K562 (cell line): ENCODE data around the gene PDCD1. TPM values are rescaled to one million over a fixed set of nuclear protein-coding genes. Genes with fewer than 3 reads are reported as not detected.

ENCODE experiments used
- BACH1 ChIP-seq: fragments of 200-800 bp; sonication (Bioruptor generic); IDR thresholded peaks from 2 replicates; pipeline ENCODE4 v1.6.1; 2016; ENCODE audit warnings: missing genetic modification characterization, missing compliant biosample characterization
- HDAC3 ChIP-seq: fragments of 450-650 bp; IDR thresholded peaks from 2 replicates; pipeline ENCODE4 v1.6.1; 2018; ENCODE audit warnings: borderline replicate concordance, mild to moderate bottlenecking, moderate library complexity; ENCODE audit not compliant: partially characterized antibody
- HOXB6 ChIP-seq: fragments of 250-450 bp; sonication (Bioruptor Pico); IDR thresholded peaks from 2 replicates; pipeline ENCODE4 v1.5.1; 2022; ENCODE audit warnings: mild to moderate bottlenecking, borderline replicate concordance
- TAF9B ChIP-seq: fragments of 450-650 bp; IDR thresholded peaks from 2 replicates; pipeline ENCODE4 v1.6.1; 2018; ENCODE audit warnings: mild to moderate bottlenecking; ENCODE audit not compliant: partially characterized antibody
- WHSC1 ChIP-seq: IDR thresholded peaks from one replicate; pipeline ENCODE4 v1.6.1; 2012; ENCODE audit warnings: low read length, control low read depth, inconsistent platforms
- ZBTB7A ChIP-seq: IDR thresholded peaks from 2 replicates; pipeline ENCODE4 v1.6.1; 2011; ENCODE audit warnings: low read depth, mild to moderate bottlenecking, low read length, moderate library complexity, borderline replicate concordance; ENCODE audit not compliant: control insufficient read depth
- ZEB2 ChIP-seq: fragments of 450-650 bp; IDR thresholded peaks from 2 replicates; pipeline ENCODE4 v1.6.1; 2016
- ZNF232 ChIP-seq: sonication (generic); formaldehyde crosslinking; IDR thresholded peaks from 2 replicates; pipeline ENCODE4 v1.8.0; 2022; ENCODE audit warnings: mild to moderate bottlenecking, missing genetic modification reagents
- ZNF431 ChIP-seq: sonication (generic); formaldehyde crosslinking; IDR thresholded peaks from 2 replicates; pipeline ENCODE4 v1.8.0; 2022; ENCODE audit warnings: mild to moderate bottlenecking, missing genetic modification reagents
- ZNF668 ChIP-seq: fragments of 250-450 bp; sonication (Bioruptor Pico); IDR thresholded peaks from 2 replicates; pipeline ENCODE4 v1.8.0; 2022; ENCODE audit warnings: mild to moderate bottlenecking, inconsistent platforms
- ZNF830 ChIP-seq: fragments of 250-450 bp; sonication (Bioruptor Pico); IDR thresholded peaks from 2 replicates; pipeline ENCODE4 v1.5.0; 2021; ENCODE audit warnings: mild to moderate bottlenecking
- polyA plus RNA-seq, 8 experiments: library from polyadenylated mRNA; depleted of rRNA in 4 of 8; stranded (reverse) in 5 of 8; unstranded in 3 of 8; fragments of >200 nt; fragmentation: Nextera tagmentation in 2 of 8; fragmentation: Illumina TruSeq in 1 of 8; extraction: Ambion mirVana in 2 of 8; extraction: Trizol in 1 of 8; gene quantifications; 2 replicates each; pipeline versions ENCODE4 v1.2.1 to v1.2.3, GENCODE V29; 2011 to 2014; ENCODE audit warnings: inconsistent platforms in 1 of 8, missing spikeins in 1 of 8
- total RNA-seq, 7 experiments: library from RNA; depleted of rRNA in 6 of 7; stranded (reverse); fragments of >200 nt in 6 of 7; fragmentation: Illumina TruSeq in 2 of 7; extraction: Trizol in 2 of 7; gene quantifications; 2 replicates each; pipeline versions ENCODE4 v1.2.1 to v1.2.3, GENCODE V29; 2011 to 2021; ENCODE audit warnings: low replicate concordance in 1 of 7
- TF ChIP-seq, protein P1 (sequence below): fragments of 450-650 bp; IDR thresholded peaks from 2 replicates; pipeline ENCODE4 v1.6.1; 2016; ENCODE audit warnings: mild to moderate bottlenecking, moderate library complexity
- TF ChIP-seq, protein P2 (sequence below): fragments of 250-450 bp; sonication (Bioruptor Pico); IDR thresholded peaks from 2 replicates; pipeline ENCODE4 v1.8.0; 2022; ENCODE audit warnings: moderate library complexity, mild to moderate bottlenecking, inconsistent platforms
- TF ChIP-seq, protein P3 (sequence below): fragments of 250-450 bp; sonication (Bioruptor Pico); IDR thresholded peaks from 2 replicates; pipeline ENCODE4 v1.8.0; 2021; ENCODE audit warnings: moderate library complexity, mild to moderate bottlenecking, inconsistent platforms

Gene PDCD1
- total and polyA plus RNA-seq, 9 of the 15 experiments (the other 6 are each of a cell fraction or from before 2014, with no cell fraction given) = 0.15 to 2.5 (median 1.0) TPM; not detected in 2

DNA sequence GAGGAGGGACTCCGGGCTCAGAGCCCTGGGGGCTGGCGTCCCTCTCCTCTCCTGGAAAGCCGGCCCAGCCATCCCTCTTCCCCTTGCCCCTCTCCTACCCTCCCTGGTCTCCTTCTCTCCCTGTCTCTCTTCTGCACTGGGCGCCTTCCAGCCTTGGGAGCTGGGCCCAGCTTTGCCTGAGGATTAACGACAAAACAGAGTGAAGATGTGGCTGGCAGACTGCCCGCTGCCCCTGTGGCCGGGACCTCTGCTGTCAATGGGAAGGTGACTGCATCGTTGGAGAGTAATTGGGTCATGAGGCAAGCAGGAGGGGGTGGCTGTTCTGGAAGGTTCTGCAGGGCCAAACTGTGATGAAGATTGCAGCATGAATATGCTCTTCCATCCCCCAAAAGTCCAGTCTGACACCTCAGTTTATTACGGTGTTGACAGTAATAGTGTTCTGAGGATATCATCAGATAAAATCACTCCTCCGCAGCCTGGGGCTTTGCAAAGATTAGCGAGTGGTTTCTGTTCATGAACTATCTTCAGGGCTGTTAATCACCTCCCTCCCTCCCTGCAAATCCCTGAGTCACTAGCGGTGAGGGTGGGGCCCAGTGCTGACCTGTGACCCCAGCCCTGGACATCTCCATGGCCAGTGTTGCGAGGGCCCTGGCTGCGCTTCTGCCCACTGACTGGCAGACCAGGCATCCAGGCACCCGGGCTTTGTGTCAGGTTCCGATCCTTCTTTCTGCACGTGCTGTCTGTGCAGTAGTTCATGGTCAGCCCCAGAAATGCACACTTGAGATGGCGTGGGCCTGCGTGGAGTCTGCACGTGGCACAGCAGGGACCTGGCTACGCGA is 33.8 kb upstream of the PDCD1 start (continued):
- TF ChIP-seq, protein P1, sequence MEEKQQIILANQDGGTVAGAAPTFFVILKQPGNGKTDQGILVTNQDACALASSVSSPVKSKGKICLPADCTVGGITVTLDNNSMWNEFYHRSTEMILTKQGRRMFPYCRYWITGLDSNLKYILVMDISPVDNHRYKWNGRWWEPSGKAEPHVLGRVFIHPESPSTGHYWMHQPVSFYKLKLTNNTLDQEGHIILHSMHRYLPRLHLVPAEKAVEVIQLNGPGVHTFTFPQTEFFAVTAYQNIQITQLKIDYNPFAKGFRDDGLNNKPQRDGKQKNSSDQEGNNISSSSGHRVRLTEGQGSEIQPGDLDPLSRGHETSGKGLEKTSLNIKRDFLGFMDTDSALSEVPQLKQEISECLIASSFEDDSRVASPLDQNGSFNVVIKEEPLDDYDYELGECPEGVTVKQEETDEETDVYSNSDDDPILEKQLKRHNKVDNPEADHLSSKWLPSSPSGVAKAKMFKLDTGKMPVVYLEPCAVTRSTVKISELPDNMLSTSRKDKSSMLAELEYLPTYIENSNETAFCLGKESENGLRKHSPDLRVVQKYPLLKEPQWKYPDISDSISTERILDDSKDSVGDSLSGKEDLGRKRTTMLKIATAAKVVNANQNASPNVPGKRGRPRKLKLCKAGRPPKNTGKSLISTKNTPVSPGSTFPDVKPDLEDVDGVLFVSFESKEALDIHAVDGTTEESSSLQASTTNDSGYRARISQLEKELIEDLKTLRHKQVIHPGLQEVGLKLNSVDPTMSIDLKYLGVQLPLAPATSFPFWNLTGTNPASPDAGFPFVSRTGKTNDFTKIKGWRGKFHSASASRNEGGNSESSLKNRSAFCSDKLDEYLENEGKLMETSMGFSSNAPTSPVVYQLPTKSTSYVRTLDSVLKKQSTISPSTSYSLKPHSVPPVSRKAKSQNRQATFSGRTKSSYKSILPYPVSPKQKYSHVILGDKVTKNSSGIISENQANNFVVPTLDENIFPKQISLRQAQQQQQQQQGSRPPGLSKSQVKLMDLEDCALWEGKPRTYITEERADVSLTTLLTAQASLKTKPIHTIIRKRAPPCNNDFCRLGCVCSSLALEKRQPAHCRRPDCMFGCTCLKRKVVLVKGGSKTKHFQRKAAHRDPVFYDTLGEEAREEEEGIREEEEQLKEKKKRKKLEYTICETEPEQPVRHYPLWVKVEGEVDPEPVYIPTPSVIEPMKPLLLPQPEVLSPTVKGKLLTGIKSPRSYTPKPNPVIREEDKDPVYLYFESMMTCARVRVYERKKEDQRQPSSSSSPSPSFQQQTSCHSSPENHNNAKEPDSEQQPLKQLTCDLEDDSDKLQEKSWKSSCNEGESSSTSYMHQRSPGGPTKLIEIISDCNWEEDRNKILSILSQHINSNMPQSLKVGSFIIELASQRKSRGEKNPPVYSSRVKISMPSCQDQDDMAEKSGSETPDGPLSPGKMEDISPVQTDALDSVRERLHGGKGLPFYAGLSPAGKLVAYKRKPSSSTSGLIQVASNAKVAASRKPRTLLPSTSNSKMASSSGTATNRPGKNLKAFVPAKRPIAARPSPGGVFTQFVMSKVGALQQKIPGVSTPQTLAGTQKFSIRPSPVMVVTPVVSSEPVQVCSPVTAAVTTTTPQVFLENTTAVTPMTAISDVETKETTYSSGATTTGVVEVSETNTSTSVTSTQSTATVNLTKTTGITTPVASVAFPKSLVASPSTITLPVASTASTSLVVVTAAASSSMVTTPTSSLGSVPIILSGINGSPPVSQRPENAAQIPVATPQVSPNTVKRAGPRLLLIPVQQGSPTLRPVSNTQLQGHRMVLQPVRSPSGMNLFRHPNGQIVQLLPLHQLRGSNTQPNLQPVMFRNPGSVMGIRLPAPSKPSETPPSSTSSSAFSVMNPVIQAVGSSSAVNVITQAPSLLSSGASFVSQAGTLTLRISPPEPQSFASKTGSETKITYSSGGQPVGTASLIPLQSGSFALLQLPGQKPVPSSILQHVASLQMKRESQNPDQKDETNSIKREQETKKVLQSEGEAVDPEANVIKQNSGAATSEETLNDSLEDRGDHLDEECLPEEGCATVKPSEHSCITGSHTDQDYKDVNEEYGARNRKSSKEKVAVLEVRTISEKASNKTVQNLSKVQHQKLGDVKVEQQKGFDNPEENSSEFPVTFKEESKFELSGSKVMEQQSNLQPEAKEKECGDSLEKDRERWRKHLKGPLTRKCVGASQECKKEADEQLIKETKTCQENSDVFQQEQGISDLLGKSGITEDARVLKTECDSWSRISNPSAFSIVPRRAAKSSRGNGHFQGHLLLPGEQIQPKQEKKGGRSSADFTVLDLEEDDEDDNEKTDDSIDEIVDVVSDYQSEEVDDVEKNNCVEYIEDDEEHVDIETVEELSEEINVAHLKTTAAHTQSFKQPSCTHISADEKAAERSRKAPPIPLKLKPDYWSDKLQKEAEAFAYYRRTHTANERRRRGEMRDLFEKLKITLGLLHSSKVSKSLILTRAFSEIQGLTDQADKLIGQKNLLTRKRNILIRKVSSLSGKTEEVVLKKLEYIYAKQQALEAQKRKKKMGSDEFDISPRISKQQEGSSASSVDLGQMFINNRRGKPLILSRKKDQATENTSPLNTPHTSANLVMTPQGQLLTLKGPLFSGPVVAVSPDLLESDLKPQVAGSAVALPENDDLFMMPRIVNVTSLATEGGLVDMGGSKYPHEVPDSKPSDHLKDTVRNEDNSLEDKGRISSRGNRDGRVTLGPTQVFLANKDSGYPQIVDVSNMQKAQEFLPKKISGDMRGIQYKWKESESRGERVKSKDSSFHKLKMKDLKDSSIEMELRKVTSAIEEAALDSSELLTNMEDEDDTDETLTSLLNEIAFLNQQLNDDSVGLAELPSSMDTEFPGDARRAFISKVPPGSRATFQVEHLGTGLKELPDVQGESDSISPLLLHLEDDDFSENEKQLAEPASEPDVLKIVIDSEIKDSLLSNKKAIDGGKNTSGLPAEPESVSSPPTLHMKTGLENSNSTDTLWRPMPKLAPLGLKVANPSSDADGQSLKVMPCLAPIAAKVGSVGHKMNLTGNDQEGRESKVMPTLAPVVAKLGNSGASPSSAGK = peak; percentile 68
- TF ChIP-seq ZNF830 (CRISPR knock-in tag) (no peak), WHSC1 (no peak), HOXB6 (CRISPR knock-in tag) (no peak), ZEB2 (no peak), ZNF431 (CRISPR knock-in tag) (no peak), ZBTB7A (no peak; the same call in 1 of the 2 replicates), BACH1 (no peak), HDAC3 (peak; percentile 74), TAF9B (peak; percentile 36), ZNF232 (no peak), ZNF668 (CRISPR knock-in tag) (no peak)
- TF ChIP-seq, protein P2, sequence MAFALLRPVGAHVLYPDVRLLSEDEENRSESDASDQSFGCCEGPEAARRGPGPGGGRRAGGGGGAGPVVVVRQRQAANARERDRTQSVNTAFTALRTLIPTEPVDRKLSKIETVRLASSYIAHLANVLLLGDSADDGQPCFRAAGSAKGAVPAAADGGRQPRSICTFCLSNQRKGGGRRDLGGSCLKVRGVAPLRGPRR (CRISPR knock-in tag) = no peak
- TF ChIP-seq, protein P3, sequence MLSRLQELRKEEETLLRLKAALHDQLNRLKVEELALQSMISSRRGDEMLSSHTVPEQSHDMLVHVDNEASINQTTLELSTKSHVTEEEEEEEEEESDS (CRISPR knock-in tag) = no peak
